Endometrial microvascular endothelial cells (primary cell): ENCODE data around the gene SETDB1. TPM values are rescaled to one million over a fixed set of nuclear protein-coding genes. Genes with fewer than 3 reads are reported as not detected.
"Not testable (repeated sequence)": the region's sequence is repeated elsewhere in the genome, so short reads cannot be mapped to it uniquely, and the experiment has no call there.

Experiments
- in situ Hi-C: cut with HindIII; loops from 2 replicates; pipeline ENCODE4 v1.10.0; 2017; ENCODE audit warnings: low sequenced_read_pairs, low pct_unique_long_range_greater_than_20kb; ENCODE audit errors: inconsistent ontology term
- total RNA-seq: library from RNA; depleted of rRNA; stranded (reverse); fragments of >200 nt; gene quantifications from one replicate; pipeline ENCODE4 v1.2.3, GENCODE V29; 2015; ENCODE audit errors: inconsistent ontology term

SETDB1 gene
- total RNA-seq, 1 donor from 2014 or later, result 31.9 TPM

- in situ Hi-C loops, result no loop called here
Observed at GRCh38 chr1:150925080-150925479, 1.1 kb upstream of the SETDB1 start.

- in situ Hi-C loops, result no loop called here
Observed at GRCh38 chr1:150927624-150928023, 1.5 kb downstream of the SETDB1 start.

- in situ Hi-C loops, result no loop called here
Observed at GRCh38 chr1:150928286-150928685, 2.1 kb downstream of the SETDB1 start.

GRCh38 chr1:150928775-150929174 lies 2.6 kb downstream of the SETDB1 start:
- in situ Hi-C loops, result not testable (repeated sequence)

- in situ Hi-C loops, result no loop called here
Observed at GRCh38 chr1:150931773-150932172, 5.6 kb downstream of the SETDB1 start.

- in situ Hi-C loops, result no loop called here
Observed at GRCh38 chr1:150944856-150945255, 18.7 kb downstream of the SETDB1 start.

- in situ Hi-C loops, result no loop called here
Observed at GRCh38 chr1:150954708-150955107, 28.5 kb downstream of the SETDB1 start.

GRCh38 chr1:150955280-150955679 lies 29.1 kb downstream of the SETDB1 start:
- in situ Hi-C loops, result no loop called here

GRCh38 chr1:150957666-150958065 lies 31.5 kb downstream of the SETDB1 start:
- in situ Hi-C loops, result no loop called here

GRCh38 chr1:150960646-150961045 lies 34.5 kb downstream of the SETDB1 start:
- in situ Hi-C loops, result no loop called here

GRCh38 chr1:150961756-150962155 lies 35.6 kb downstream of the SETDB1 start:
- in situ Hi-C loops, result no loop called here

- in situ Hi-C loops, result no loop called here
Observed at GRCh38 chr1:150963321-150964163, 37.4 kb downstream of the SETDB1 start.

- in situ Hi-C loops, result no loop called here
Observed at GRCh38 chr1:150964164-150964489, 38.0 kb downstream of the SETDB1 start.

GRCh38 chr1:150965605-150966004 lies 39.4 kb downstream of the SETDB1 start:
- in situ Hi-C loops, result no loop called here

GRCh38 chr1:150966011-150966410 lies 39.8 kb downstream of the SETDB1 start:
- in situ Hi-C loops, result no loop called here

- in situ Hi-C loops, result no loop called here
Observed at GRCh38 chr1:150967936-150968335, 41.8 kb downstream of the SETDB1 start.

GRCh38 chr1:150968491-150968890 lies 42.3 kb downstream of the SETDB1 start:
- in situ Hi-C loops, result no loop called here

GRCh38 chr1:150969626-150970025 lies 43.5 kb downstream of the SETDB1 start:
- in situ Hi-C loops, result no loop called here

GRCh38 chr1:150970808-150971582 lies 44.8 kb downstream of the SETDB1 start:
- in situ Hi-C loops, result no loop called here
